HepG2 (cell line): ENCODE results near the gene GRIN3B. TPM values are rescaled to one million over a fixed set of nuclear protein-coding genes. Genes with fewer than 3 reads are reported as not detected.

Source experiments
- ATAC-seq: fragments of 200-7000 bp; cut with Tn5 transposase; 3 replicates; pipeline ENCODE4 v1.9.1; 2020; ENCODE audit warnings: mild to moderate bottlenecking, moderate library complexity
- BruUV-seq: library from RNA; stranded (reverse); fragments of 400-500 nt; replicated peaks from 2 replicates; lab custom pipeline; 2021; lab: Mats Ljungman, UMichigan
- CTCF ChIA-PET: fragments of 300-600 bp; formaldehyde crosslinking; extraction: SDS; loops from one replicate; lab custom pipeline; 2021; ENCODE audit warnings: low total read pairs, inconsistent platforms, low intra/inter-chr PET ratio; lab: Yijun Ruan, JAX
- POLR2A ChIA-PET: fragments of 350-600 bp; sonication (Branson Sonifier 250); formaldehyde crosslinking; loops from one replicate; lab custom pipeline; 2020; ENCODE audit warnings: antibody characterized with exemption, inconsistent platforms; lab: Yijun Ruan, JAX
- DNase-seq: peaks from one replicate; pipeline ENCODE4 v3.0.0-alpha.2; 2015; ENCODE audit warnings: low spot score
- FAIRE-seq: peaks from 3 replicates; lab custom pipeline; 2011; peaks lifted over from hg19 to GRCh38; lab: Jason Lieb, UNC
- H2AFZ ChIP-seq: one replicate; pipeline ENCODE4 v1.6.1; 2011; ENCODE audit warnings: low read length, inconsistent platforms
- H3K27ac ChIP-seq: fragments of 300-600 bp; 3 replicates; pipeline ENCODE4 v1.8.0; 2011; ENCODE audit warnings: mixed run types, mild to moderate bottlenecking, mixed read lengths, low read length, inconsistent platforms; ENCODE audit not compliant: insufficient read depth; ENCODE audit errors: extremely low read length
- H3K27me3 ChIP-seq, 2 experiments: fragments of 200-600 bp in 1 of 2; 2 replicates in 1 of 2; 3 replicates in 1 of 2; pipeline versions ENCODE4 v1.6.0 to v1.8.0; 2011; ENCODE audit warnings: low read length in 2 of 2, mild to moderate bottlenecking in 2 of 2, moderate library complexity in 2 of 2, inconsistent platforms in 1 of 2; ENCODE audit not compliant: insufficient read depth in 2 of 2, control insufficient read depth in 1 of 2
- H3K36me3 ChIP-seq, 2 experiments: fragments of 200-600 bp in 1 of 2; replicated peaks in 1 of 2; 2 replicates in 1 of 2; 3 replicates in 1 of 2; pipeline versions ENCODE4 v1.5.1 to v1.8.0; 2011; ENCODE audit warnings: low read length in 2 of 2, inconsistent platforms in 1 of 2; ENCODE audit not compliant: insufficient read depth in 2 of 2, control insufficient read depth in 1 of 2
- H3K4me1 ChIP-seq: 2 replicates; pipeline ENCODE4 v1.5.1; 2012; ENCODE audit warnings: low read length, inconsistent platforms; ENCODE audit not compliant: insufficient read depth
- H3K4me2 ChIP-seq: 2 replicates; pipeline ENCODE4 v1.6.0; 2011; ENCODE audit warnings: low read depth, low read length, inconsistent platforms
- H3K4me3 ChIP-seq, 3 experiments: fragments of 200-600 bp in 1 of 3; sonication (generic), shearing (Covaris generic) in 1 of 3; replicated peaks in 1 of 3; 2 replicates each; pipeline ENCODE4 v1.5.1; 2011 to 2016; ENCODE audit warnings: low read length in 3 of 3, inconsistent platforms in 2 of 3, low read depth in 2 of 3, mild to moderate bottlenecking in 2 of 3, control low read depth in 1 of 3, mixed read lengths in 1 of 3; ENCODE audit not compliant: insufficient read depth in 1 of 3
- H3K79me2 ChIP-seq: one replicate; pipeline ENCODE4 v1.6.1; 2011; ENCODE audit warnings: low read length, inconsistent platforms; ENCODE audit not compliant: insufficient read depth
- H3K9ac ChIP-seq: 2 replicates; pipeline ENCODE4 v1.6.0; 2011; ENCODE audit warnings: mild to moderate bottlenecking, low read depth, low read length, inconsistent platforms; ENCODE audit not compliant: insufficient read depth
- H3K9me3 ChIP-seq: 2 replicates; pipeline ENCODE4 v1.5.1; 2012; ENCODE audit warnings: mild to moderate bottlenecking, low read length
- H4K20me1 ChIP-seq: 2 replicates; pipeline ENCODE4 v1.6.0; 2011; ENCODE audit warnings: inconsistent platforms, mild to moderate bottlenecking, low read length, moderate library complexity; ENCODE audit not compliant: insufficient read depth
- ARID2 ChIP-seq: sonication (generic); formaldehyde crosslinking; IDR thresholded peaks from 2 replicates; pipeline ENCODE4 v1.8.1; 2022; ENCODE audit warnings: mild to moderate bottlenecking, missing genetic modification reagents, borderline replicate concordance
- KDM2A ChIP-seq: sonication (generic); formaldehyde crosslinking; IDR thresholded peaks from 2 replicates; pipeline ENCODE4 v1.4.0; 2020; ENCODE audit warnings: low read depth, missing genetic modification reagents, borderline replicate concordance
- LBX2 ChIP-seq: sonication (generic); formaldehyde crosslinking; IDR thresholded peaks from 2 replicates; pipeline ENCODE4 v1.5.0; 2020; ENCODE audit warnings: missing genetic modification reagents, mild to moderate bottlenecking, borderline replicate concordance
- LCORL ChIP-seq, 2 experiments: fragments of 450-650 bp in 1 of 2; sonication (generic) in 1 of 2; formaldehyde crosslinking in 1 of 2; IDR thresholded peaks; 2 replicates each; pipeline versions ENCODE4 v1.5.0 to v1.6.1; 2017 to 2020; ENCODE audit warnings: antibody characterized with exemption in 1 of 2, missing genetic modification reagents in 1 of 2
- TBX3 ChIP-seq: fragments of 450-650 bp; IDR thresholded peaks from 2 replicates; pipeline ENCODE4 v1.6.1; 2017; ENCODE audit warnings: antibody characterized with exemption, mild to moderate bottlenecking, inconsistent platforms, borderline replicate concordance
- UBTF ChIP-seq: sonication (generic); formaldehyde crosslinking; IDR thresholded peaks from 2 replicates; pipeline ENCODE4 v1.4.0; 2020; ENCODE audit warnings: mild to moderate bottlenecking, missing genetic modification reagents
- YY1 ChIP-seq: IDR thresholded peaks from 2 replicates; pipeline ENCODE4 v1.6.1; 2011; ENCODE audit warnings: low read length, low read depth, moderate library complexity, mild to moderate bottlenecking; ENCODE audit not compliant: insufficient read depth, insufficient replicate concordance
- ZGPAT ChIP-seq: IDR thresholded peaks from 2 replicates; pipeline ENCODE4 v1.6.1; 2016; ENCODE audit warnings: mild to moderate bottlenecking
- ZNF687 ChIP-seq: sonication (generic); formaldehyde crosslinking; IDR thresholded peaks from 2 replicates; pipeline ENCODE4 v1.5.1; 2020; ENCODE audit warnings: mild to moderate bottlenecking, missing genetic modification reagents, moderate library complexity
- ZNF777 ChIP-seq: sonication (generic); formaldehyde crosslinking; IDR thresholded peaks from 2 replicates; pipeline ENCODE4 v1.4.0; 2020; ENCODE audit warnings: missing genetic modification reagents
- WGBS: methylation state at CpG from one replicate; pipeline ENCODE4 v1.1.6; 2017; ENCODE audit warnings: low lambda C conversion rate; 5-methylcytosine and 5-hydroxymethylcytosine counted together
- in situ Hi-C: cut with HindIII; loops from 2 replicates; pipeline ENCODE4 v1.10.0; 2017; ENCODE audit warnings: low pct_unique_long_range_greater_than_20kb; ENCODE audit not compliant: extremely low pct_ligation_motif_present
- intact Hi-C: fragments of 100-400 bp; cut with micrococcal nuclease; formaldehyde crosslinking; loops from one replicate; pipeline ENCODE4 v1.10.0; 2022; ENCODE audit not compliant: unreplicated experiment
- polyA plus RNA-seq, 8 experiments: library from polyadenylated mRNA; depleted of rRNA in 3 of 8; stranded (reverse) in 7 of 8; unstranded in 1 of 8; fragments of >200 nt; fragmentation: Illumina TruSeq in 4 of 8; extraction: Trizol in 4 of 8; gene quantifications; 2 replicates each; pipeline versions ENCODE4 v1.2.1 to v1.2.3, GENCODE V29; 2011 to 2016; ENCODE audit warnings: low read depth in 4 of 8, missing spikeins in 1 of 8, mixed read lengths in 1 of 8; ENCODE audit not compliant: insufficient read depth in 1 of 8
- total RNA-seq, 5 experiments: library from RNA; depleted of rRNA; stranded (reverse); fragments of >200 nt; fragmentation: Illumina TruSeq; extraction: Trizol; gene quantifications; 2 replicates each; pipeline ENCODE4 v1.2.3, GENCODE V29; 2016; ENCODE audit warnings: low read depth in 1 of 5

The GRIN3B gene
- total and polyA plus RNA-seq, 2 of the 13 experiments (the other 11 are each of a cell fraction or from before 2014, with no cell fraction given): 0.07 to 0.20 TPM

GRCh38 chr19:1000591-1001537 lies 645 bp downstream of the GRIN3B start (continued):
- TF ChIP-seq TBX3 (no peak), UBTF (CRISPR knock-in tag) (0 out of 2 replicates have a peak, but pooled peaks have one; percentile 10), ZNF777 (CRISPR knock-in tag) (0 out of 2 replicates have a peak, but pooled peaks have one; percentile 15)

GRCh38 chr19:1001538-1002166 lies 1.4 kb downstream of the GRIN3B start:
- H2AFZ ChIP-seq: no peak overlapping the region
- FAIRE-seq: no peak
- H3K4me1 ChIP-seq: peaks cover 29% of the 10 kb centered on the region
- ATAC-seq: peak; percentile 63
- no peak overlapping the region for H3K9ac ChIP-seq
- no peak overlapping the region for H3K27ac ChIP-seq
- WGBS: 16% methylated on average over 9 of the region's 20 CpGs
- POLR2A ChIA-PET: no interaction called here
- H3K4me2 ChIP-seq: peak overlapping the region; percentile 65
- no peak for DNase-seq
- no TSS peak for BruUV-seq
- CTCF ChIA-PET: no interaction called here
- no peaks in the 10 kb centered on the region for H3K9me3 ChIP-seq
- H3K4me3 ChIP-seq: peak overlapping the region in 2 of 3 experiments; percentile 7 to 66; a peak in 1 of 6 replicates
- in situ Hi-C loops (no loop called here), intact Hi-C loops (no loop called here)
- H4K20me1 ChIP-seq: no peaks in the 10 kb centered on the region
- no peaks in the 10 kb centered on the region for H3K36me3 ChIP-seq
- no peaks in the 10 kb centered on the region for H3K79me2 ChIP-seq
- H3K27me3 ChIP-seq: peaks cover 15 to 50% of the 10 kb centered on the region in 2 experiments
- TF ChIP-seq LBX2 (CRISPR knock-in tag) (0 out of 2 replicates have a peak, but pooled peaks have one; percentile 28), ARID2 (CRISPR knock-in tag) (no peak), ZGPAT (CRISPR knock-in tag) (peak; percentile 30; the same call in 1 of the 2 replicates), KDM2A (CRISPR knock-in tag) (peak; percentile 62; the same call in 1 of the 2 replicates), LCORL (IDR thresholded peaks at IDR 0.05) (no peak), LCORL (CRISPR knock-in tag; IDR thresholded peaks at IDR 0.05) (peak; percentile 45; the same call in 1 of the 2 replicates), ZNF687 (CRISPR knock-in tag) (peak; percentile 57), YY1 (peak; percentile 22)
